NCI-H2081 (cell line): ENCODE results near the gene CCDC28A.

ENCODE experiments used
- DNase-seq, 2 experiments: peaks; one replicate each; lab custom pipeline; 2025; lab: John Stamatoyannopoulos, UW

Gene CCDC28A

DNA sequence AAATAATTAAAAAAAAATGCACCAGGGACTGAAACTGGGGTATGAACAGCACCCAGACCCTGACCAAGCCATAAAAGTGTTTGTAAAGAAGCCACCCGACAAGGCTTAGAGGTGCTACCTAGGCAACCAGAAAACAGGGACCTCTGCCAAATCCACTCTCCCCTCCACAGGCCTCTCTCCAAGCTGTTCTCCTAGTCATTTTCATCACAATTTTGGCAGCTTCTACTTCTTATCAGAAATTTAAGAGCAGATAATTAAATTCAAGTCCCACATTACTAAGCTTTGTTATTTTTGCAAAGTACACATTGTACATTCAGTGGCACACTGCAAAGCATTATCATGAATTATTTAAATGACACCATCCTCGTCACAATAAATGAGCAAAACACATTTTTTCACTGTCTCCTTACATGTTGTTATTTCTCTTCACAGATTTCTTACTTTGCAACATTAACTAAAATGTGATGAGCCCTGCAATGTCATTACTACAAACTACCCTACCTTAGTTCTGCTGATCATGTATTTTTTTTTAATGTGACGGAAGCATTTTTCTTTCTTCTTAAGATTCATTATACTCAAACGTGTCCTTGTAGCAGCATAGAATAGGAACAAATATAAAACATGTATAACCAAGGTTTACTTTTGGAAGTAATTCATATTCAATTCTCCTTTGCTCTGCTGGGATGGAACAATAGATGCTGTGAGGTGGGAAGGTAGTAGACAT, 60.4 kb downstream of the CCDC28A start:
- peak; percentile 63 to 85 for DNase-seq

DNA sequence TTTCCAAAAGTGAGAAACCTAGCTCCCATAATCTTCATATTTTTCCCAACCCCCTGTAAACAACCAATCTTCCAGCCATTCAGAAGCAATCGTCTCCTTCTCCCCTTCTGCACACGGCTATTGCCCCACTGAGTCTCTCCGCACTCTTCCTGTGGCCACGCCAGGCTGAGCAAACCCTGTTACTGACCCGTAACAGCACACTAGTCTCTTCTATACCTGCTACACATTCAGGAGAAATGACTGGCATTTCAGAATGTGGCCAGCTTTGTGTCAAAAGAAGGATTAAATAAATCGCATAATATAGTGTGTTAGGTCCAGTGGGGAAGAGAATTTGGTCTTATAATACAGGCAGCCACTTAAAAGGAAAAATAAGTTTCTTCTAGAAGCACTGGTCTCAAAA, 63.7 kb downstream of the CCDC28A start:
- no peak for DNase-seq
